GM21367 (cell line): ENCODE measurements around the gene SUGP2.

Experiments used
- ATAC-seq: cut with Tn5 transposase; IDR thresholded peaks from one replicate; pipeline ENCODE4 v1.9.1; 2021; ENCODE audit not compliant: unreplicated experiment

SUGP2 gene

DNA sequence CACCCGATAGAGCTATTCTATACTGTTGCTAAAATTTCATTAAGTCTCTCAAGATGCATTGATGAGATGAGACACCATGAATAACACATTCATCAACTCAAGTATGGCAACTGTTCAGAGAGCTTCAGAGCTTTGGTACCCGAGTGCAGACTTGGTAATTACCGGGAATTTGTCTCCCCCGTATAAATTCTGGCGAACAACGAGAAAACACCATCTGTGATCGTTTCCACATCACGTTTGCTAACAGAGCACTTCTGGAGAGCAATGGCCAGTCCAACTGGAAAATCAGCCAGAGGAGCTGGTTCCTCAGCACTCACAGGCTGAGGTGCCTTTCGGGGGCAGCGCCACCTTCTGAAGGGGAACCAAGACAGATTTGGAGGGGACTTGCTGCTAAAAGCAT lies 40.2 kb downstream of the SUGP2 start:
- no peak for ATAC-seq

DNA sequence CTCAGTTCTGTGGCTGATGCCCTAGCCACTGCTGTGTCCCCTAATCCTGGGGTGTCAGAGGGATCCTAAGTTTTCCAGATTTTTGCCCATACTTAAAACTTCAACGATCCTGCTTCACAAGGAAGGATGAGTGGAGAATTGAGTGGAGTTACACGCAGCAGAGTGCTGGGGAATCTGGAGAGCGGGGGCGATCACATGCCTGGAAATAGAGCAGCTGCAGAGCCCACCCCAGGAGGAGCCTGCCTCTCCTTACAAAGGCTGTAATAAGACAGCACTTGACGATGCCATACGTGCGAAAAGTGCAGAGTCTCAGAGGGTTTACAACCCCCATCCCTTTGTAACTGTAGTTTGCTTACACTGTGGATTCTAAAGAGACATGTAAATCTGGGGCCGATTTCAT lies 40.6 kb downstream of the SUGP2 start:
- no peak for ATAC-seq

- no peak for ATAC-seq
Measured at GRCh38 chr19:18991468-18991867, 41.8 kb downstream of the SUGP2 start.

- ATAC-seq: no peak
Measured at GRCh38 chr19:18991006-18991405, 42.3 kb downstream of the SUGP2 start.

GRCh38 chr19:18990128-18990708 lies 43.1 kb downstream of the SUGP2 start:
- ATAC-seq: no peak

- ATAC-seq: no peak
Measured at GRCh38 chr19:18989316-18989715, 44.0 kb downstream of the SUGP2 start.

GRCh38 chr19:18987456-18987855 lies 45.9 kb downstream of the SUGP2 start:
- no peak for ATAC-seq

GRCh38 chr19:18985257-18985656 lies 48.1 kb downstream of the SUGP2 start:
- no peak for ATAC-seq

DNA sequence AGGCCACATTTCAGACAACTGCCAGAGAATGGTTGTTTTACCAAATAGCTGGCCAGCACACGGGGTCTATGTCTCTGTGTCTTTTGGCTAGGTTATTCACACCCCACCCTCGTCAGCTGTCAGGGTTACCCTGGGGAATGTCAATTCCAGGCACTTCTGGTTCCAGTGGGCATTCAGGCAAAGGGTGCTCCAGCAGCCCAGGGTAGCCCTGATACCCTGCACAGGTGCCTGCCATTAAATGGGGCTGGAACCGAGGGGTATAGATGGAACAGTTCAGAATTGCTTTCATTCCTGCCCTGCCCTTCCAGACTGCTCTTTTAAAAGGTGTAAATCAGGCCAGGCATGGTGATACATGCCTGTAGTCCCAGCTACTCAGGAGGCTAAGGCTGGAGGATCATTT lies 49.1 kb downstream of the SUGP2 start:
- ATAC-seq: no peak

GRCh38 chr19:18982669-18983068 lies 50.6 kb downstream of the SUGP2 start:
- ATAC-seq: no peak

DNA sequence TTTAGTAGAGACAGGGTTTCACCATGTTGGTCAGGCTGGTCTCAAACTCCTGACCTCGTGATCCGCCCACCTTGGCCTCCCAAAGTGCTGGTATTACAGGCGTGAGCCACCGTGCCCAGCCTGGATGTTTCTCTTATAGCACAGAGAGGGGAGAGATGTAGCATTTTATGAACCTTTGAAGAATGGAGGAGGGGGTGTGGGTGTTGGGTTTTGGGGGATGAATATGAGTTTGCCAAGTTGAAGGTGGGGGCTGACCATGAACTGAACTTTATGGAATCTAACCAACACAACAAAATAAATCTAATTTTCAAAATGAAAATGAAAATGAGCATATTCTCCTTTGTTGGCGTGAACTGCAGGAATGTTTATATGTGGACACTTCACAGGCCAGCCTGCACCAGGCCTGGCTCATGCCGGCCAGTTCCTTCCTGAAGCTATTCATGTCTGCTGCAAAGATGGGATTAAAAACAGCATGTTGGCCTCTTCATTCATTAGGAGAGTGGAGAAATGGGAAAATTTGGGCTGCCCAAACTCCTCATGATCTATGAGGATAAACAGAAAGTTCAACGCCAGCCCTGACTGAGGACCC lies 52.8 kb downstream of the SUGP2 start:
- ATAC-seq: no peak

DNA sequence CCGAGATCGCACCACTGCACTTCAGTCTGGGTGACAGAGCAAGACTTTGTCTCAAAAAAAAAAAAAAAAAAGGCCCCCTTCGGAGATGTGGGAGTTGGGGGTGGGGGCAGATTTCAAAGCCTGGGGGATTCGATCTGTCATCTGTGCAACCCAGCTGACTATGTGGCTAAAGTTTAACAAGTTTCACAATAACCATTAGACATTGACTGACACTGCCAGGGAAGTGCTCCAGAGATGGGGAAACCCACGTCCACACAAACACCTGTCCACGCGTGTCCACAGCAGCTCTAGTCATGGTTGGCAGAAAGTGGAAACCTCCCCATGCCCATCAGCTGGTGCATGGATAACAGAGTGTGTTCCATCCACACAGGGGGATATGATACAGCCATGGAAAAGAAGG lies 54.7 kb downstream of the SUGP2 start:
- no peak for ATAC-seq

DNA sequence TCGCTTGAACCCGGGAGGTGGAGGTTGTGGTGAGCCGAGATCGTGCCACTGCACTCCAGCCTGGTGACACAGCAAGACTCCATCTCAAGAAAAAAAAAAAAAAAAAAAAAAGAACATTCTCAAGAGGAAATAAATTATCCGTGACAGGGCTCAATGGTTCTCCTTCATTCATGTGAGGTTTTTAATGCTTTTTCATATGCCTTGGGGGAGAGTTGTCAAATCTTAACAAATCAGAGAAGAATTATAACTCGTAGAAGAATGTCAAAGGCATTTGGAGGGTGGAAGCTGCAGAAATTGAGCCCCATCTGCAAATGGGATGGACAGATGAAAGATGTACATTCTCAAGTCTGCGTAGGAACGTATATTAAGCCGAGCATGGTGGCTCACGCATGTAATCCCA lies 57.4 kb downstream of the SUGP2 start:
- no peak for ATAC-seq

DNA sequence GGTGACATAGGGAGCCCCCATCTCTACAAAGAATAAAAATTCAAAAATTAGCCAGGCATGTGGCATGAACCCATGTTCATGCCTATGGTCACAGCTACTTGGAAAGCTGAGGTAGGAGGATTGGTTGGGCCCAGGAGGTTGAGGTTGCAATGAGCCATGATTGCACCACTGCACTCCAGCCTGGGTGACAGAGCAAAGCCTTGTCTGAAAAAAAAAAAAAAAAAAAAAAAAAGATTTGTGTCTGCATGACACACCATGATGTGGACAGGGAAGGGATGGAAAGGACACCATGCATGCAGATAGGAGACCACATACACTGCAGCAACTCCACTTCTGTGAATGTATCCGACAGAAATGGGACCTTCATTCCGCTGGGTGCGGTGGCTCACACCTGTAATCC lies 58.3 kb downstream of the SUGP2 start:
- ATAC-seq: no peak

DNA sequence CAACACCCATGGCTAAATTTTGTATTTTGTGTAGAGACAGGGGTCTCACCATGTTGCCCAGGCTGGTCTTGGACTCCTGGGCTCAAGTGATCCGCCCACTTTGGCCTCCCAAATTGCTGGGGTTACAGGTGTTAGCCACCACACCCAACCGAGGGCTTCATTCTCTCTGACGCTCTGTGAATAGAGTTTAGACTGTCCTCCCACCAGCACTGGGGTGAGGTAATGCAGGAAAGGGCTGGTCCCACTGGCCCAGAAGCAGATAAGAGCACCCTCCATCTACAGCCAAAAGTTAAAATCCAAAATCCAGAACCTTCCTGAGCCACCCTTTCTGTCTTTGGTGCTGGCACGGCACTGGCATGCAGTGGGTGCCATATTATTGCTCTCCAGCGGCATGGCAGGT lies 60.5 kb downstream of the SUGP2 start:
- ATAC-seq: no peak

DNA sequence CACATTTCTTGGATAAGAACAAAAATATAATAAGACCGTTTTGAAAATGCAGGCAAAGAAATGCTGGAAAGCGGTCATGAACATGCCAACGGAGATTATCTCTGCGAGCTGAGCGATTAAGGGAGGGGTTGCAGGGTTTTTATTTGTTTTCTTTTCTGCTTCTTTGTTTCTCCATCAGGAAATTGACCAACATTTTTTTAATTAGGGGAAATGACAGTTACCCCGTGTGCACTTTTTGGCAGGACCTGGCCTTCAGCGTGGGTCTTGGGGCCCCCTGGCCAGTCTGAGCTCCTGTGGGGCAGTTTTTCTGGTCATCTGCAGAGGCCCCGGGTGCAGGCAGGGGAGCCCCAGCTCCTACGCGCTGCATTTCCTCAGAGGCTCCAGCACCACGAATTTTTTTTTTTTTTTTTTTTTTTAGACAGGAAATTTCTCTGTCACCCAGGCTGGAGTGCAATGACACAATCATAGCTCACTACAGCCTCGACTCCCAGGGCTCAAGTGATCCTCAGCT lies 61.0 kb downstream of the SUGP2 start:
- ATAC-seq: no peak

DNA sequence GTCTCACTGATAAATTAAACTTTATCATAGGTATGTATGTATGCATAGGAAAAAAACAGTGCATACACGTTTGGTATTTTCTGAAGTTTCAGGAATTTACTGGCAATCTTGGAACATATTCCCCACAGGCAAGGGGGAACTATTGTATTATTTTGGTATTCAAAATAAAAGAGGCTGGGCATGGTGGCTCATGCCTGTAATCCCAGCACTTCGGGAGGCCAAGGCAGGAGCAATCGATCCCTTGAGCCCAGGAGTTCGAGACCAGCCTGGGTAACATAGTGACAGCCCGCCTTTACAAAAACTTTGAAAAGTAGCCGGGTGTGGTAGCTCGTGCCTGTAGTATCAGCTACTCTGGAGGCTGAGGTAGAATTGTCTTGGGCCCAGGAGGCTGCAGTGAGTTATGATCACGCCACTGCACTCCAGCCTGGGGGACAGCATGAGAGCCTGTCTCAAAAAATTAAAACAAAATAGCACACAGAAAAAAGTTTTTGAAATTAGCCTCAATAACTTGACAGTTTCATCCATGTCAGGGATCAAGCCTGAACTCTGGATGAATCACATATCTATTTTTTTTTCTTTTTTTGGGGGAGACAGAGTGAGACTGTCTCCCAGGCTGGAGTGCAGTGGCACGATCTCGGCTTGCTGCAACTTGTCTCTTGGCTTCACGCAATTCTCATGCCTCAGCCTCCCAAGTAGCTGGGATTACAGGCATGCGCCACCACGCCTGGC lies 63.2 kb downstream of the SUGP2 start:
- ATAC-seq: no peak

- ATAC-seq: no peak
Measured at GRCh38 chr19:18967358-18968146, 65.8 kb downstream of the SUGP2 start.

DNA sequence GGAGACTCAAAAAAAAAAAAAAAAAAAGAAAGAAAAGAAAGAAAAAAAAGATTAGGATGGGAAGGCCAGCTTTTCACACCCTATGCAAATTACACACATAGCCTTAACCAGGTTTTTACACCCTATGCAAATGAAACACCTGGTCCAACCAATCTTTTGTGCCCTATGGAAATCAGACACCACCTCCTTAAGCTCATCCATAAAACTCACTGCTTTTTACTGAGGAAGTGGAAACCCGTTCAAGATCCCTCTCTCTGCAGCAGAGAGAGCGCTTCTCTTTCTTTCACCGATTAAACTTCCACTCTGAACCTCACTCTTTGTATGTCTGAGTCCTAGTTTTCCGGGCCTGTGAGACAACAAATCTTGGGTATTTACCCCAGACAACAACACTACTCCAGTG lies 67.0 kb downstream of the SUGP2 start:
- no peak for ATAC-seq

- no peak for ATAC-seq
Measured at GRCh38 chr19:18964121-18964520, 69.2 kb downstream of the SUGP2 start.

DNA sequence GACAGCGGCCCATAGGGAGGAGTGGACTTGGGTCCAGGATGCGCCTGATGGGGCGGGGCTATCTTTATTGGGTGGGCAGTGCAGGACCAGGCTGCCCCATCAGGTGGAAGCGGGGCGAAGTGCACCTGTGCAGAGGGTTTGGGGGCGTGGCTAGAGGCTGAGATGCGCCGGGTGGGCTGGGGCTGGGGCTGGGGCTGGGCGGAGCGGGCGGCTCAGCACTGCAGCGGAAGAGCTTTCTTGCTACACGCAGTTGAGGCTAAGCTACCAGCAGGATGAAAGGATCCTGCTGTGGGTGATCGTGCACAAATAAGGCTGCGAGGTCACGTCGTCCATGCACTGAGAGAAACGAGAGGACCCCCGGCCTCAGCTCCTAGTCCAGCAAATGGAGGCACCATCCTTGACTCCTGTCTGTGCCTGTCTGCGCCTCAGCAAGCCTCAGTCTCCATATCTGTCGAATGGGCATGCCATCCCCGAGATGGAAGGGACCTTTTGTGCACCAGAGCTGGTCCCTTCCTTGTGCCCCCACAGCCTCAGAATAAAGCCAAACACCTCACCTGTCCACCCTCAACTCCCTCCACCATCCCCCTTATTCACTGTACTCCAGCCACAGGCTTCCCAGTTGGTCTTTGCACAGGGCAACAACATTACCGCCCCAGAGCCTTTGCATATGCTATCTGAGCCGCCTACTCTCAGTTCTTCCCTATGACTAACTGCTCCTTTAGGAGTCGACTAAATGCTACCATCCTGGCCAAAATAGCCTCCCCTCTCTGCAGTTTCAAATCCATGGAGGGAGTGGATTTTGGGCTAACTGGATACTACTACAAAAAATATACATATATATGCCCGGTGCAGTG lies 71.3 kb downstream of the SUGP2 start:
- no peak for ATAC-seq
